ENCODE data around the gene JAK3. TPM values are rescaled to one million over a fixed set of nuclear protein-coding genes. Genes with fewer than 3 reads are reported as not detected.
"Not testable (repeated sequence)": the region's sequence is repeated elsewhere in the genome, so short reads cannot be mapped to it uniquely, and the experiment has no call there.

JAK3 gene
- total RNA-seq, 1 experiment from 2014 or later = 3.3 TPM

GRCh38 chr19:17888260-17888659, 40.5 kb upstream of the JAK3 start:
- TF ChIP-seq CTCF (conservative IDR thresholded peaks at IDR 0.05) = no peak
- no peak for DNase-seq
- no CpG with 5 or more reads among the region's 7 CpGs for WGBS (ENCODE audit: extremely low coverage, insufficient read length, low lambda C conversion rate)
- no peaks in the 10 kb centered on the region for H4K20me1 ChIP-seq (ENCODE audit: control insufficient read depth, insufficient read depth, insufficient read length)
- no peak overlapping the region for H3K4me3 Mint-ChIP-seq
- no peak overlapping the region for H3K23ac ChIP-seq (ENCODE audit: insufficient read length, low read depth, low read length)
- no peak overlapping the region for H3K14ac ChIP-seq (ENCODE audit: insufficient read depth, low read length)
- no peak overlapping the region for H3T11ph ChIP-seq (ENCODE audit: low read length)
- H3K4me1 Mint-ChIP-seq = peaks cover 6 to 12% of the 10 kb centered on the region in 2 experiments
- no peaks in the 10 kb centered on the region for H3K79me1 ChIP-seq (ENCODE audit: insufficient read depth, low read depth, low read length, poor library complexity, severe bottlenecking)
- H2BK20ac ChIP-seq (ENCODE audit: low read depth, low read length, poor library complexity, severe bottlenecking) = no peak overlapping the region
- H3K9me3 Mint-ChIP-seq = no peaks in the 10 kb centered on the region; a peak in 1 of 5 replicates
- H3K36me3 Mint-ChIP-seq (ENCODE audit: insufficient read depth in 1 of 3, low read depth in 3 of 3) = no peaks in the 10 kb centered on the region
- H3K4ac ChIP-seq (ENCODE audit: low read depth, low read length) = no peak overlapping the region
- H3K18ac ChIP-seq (ENCODE audit: insufficient read length, low read depth, low read length) = no peak overlapping the region
- no peaks in the 10 kb centered on the region for H3K4me1 ChIP-seq (ENCODE audit: insufficient read depth, low read length)
- no peaks in the 10 kb centered on the region for H3K27me3 ChIP-seq (ENCODE audit: insufficient read depth, low read length)
- H4K8ac ChIP-seq (replicated peaks; ENCODE audit: insufficient read length, low read depth, low read length) = no peak overlapping the region
- no peak overlapping the region for H2BK15ac ChIP-seq (ENCODE audit: low read depth, low read length)
- no peak overlapping the region for H4K5ac ChIP-seq (ENCODE audit: insufficient read length, low read depth, low read length)
- H3K56ac ChIP-seq (ENCODE audit: insufficient read length, low read depth, low read length) = no peak overlapping the region
- no peak overlapping the region for H2BK12ac ChIP-seq (ENCODE audit: insufficient read length, low read depth, low read length)
- no peak overlapping the region for H3K4me2 ChIP-seq (ENCODE audit: insufficient read depth, insufficient read length, low read length)
- no peaks in the 10 kb centered on the region for H3K9me3 ChIP-seq (ENCODE audit: control insufficient read depth, low read depth, low read length)
- peaks cover 15% of the 10 kb centered on the region for H3K27me3 Mint-ChIP-seq (ENCODE audit: low read depth)
- H2BK5ac ChIP-seq (ENCODE audit: insufficient read length, low read length) = no peak overlapping the region
- H3K79me2 ChIP-seq (ENCODE audit: insufficient read depth, low read length) = no peaks in the 10 kb centered on the region
- no peak overlapping the region for H2BK120ac ChIP-seq (ENCODE audit: low read depth, low read length, poor library complexity, severe bottlenecking)
- H3K27ac Mint-ChIP-seq = no peak overlapping the region
- H3K27ac ChIP-seq (ENCODE audit: insufficient read length, low read depth, low read length) = no peak overlapping the region
- H3K9ac ChIP-seq (ENCODE audit: extremely low read depth, insufficient read length, low read length) = no peak overlapping the region
- no peaks in the 10 kb centered on the region for H3K23me2 ChIP-seq (ENCODE audit: insufficient read length, low read depth, low read length, poor library complexity, severe bottlenecking)
- no peak overlapping the region for H2AFZ ChIP-seq (ENCODE audit: low read length)
- no peak overlapping the region for H4K91ac ChIP-seq (ENCODE audit: insufficient read length, low read depth, low read length)
- H2AK5ac ChIP-seq (ENCODE audit: insufficient read length, low read length) = no peak overlapping the region

DNA sequence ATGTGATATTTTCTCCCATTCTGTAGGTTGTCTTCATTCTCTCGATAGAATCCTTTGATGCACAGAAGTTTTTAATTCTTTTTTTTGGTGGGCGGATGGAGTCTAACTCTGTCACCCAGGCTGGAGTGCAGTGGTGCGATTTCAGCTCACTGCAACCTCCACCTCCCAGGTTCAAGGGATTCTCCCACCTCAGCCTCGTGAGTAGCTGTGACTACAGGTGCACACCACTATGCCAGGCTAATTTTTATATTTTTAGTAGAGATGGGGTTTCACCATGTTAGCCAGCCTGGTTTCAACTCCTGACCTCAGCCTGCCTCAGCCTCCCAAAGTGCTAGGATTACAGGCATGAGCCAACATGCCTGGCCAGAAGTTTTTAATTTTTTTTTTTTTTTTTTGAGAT, 39.4 kb upstream of the JAK3 start:
- not testable (repeated sequence) for H3K56ac ChIP-seq (ENCODE audit: insufficient read length, low read depth, low read length); H3K14ac ChIP-seq (ENCODE audit: insufficient read depth, low read length); H4K8ac ChIP-seq (replicated peaks; ENCODE audit: insufficient read length, low read depth, low read length); H2BK15ac ChIP-seq (ENCODE audit: low read depth, low read length); H3K36me3 Mint-ChIP-seq (ENCODE audit: insufficient read depth in 1 of 3, low read depth in 3 of 3); H4K20me1 ChIP-seq (ENCODE audit: control insufficient read depth, insufficient read depth, insufficient read length); H4K5ac ChIP-seq (ENCODE audit: insufficient read length, low read depth, low read length); H3K9me3 ChIP-seq (ENCODE audit: control insufficient read depth, low read depth, low read length); H2AFZ ChIP-seq (ENCODE audit: low read length); H3K27me3 ChIP-seq (ENCODE audit: insufficient read depth, low read length); H2AK5ac ChIP-seq (ENCODE audit: insufficient read length, low read length); H4K91ac ChIP-seq (ENCODE audit: insufficient read length, low read depth, low read length); H3K4me3 Mint-ChIP-seq; H3K4me1 ChIP-seq (ENCODE audit: insufficient read depth, low read length); H3K79me2 ChIP-seq (ENCODE audit: insufficient read depth, low read length); H3K23ac ChIP-seq (ENCODE audit: insufficient read length, low read depth, low read length); H3K27ac Mint-ChIP-seq; H2BK20ac ChIP-seq (ENCODE audit: low read depth, low read length, poor library complexity, severe bottlenecking); H2BK12ac ChIP-seq (ENCODE audit: insufficient read length, low read depth, low read length); H3K79me1 ChIP-seq (ENCODE audit: insufficient read depth, low read depth, low read length, poor library complexity, severe bottlenecking); H3T11ph ChIP-seq (ENCODE audit: low read length); DNase-seq; H3K4me2 ChIP-seq (ENCODE audit: insufficient read depth, insufficient read length, low read length); H3K27ac ChIP-seq (ENCODE audit: insufficient read length, low read depth, low read length); H2BK120ac ChIP-seq (ENCODE audit: low read depth, low read length, poor library complexity, severe bottlenecking); H3K4ac ChIP-seq (ENCODE audit: low read depth, low read length); H3K9me3 Mint-ChIP-seq; H3K9ac ChIP-seq (ENCODE audit: extremely low read depth, insufficient read length, low read length); H3K18ac ChIP-seq (ENCODE audit: insufficient read length, low read depth, low read length); H3K23me2 ChIP-seq (ENCODE audit: insufficient read length, low read depth, low read length, poor library complexity, severe bottlenecking); H3K4me1 Mint-ChIP-seq; H2BK5ac ChIP-seq (ENCODE audit: insufficient read length, low read length)
- peaks cover 13% of the 10 kb centered on the region for H3K27me3 Mint-ChIP-seq (ENCODE audit: low read depth)
- no CpG with 5 or more reads among the region's 4 CpGs for WGBS (ENCODE audit: extremely low coverage, insufficient read length, low lambda C conversion rate)
